HL-60/S4 treated with phorbol 12-myristate 13-acetate at 8.2 ng/mL for 4 days and 3 days (cell line): Measurements from ENCODE around the gene PLA2G15.

Source experiments
- in situ Hi-C: fragments of 300-500 bp; cut with MboI; formaldehyde crosslinking; loops from 2 replicates; pipeline ENCODE4 v1.15.0; 2022; ENCODE audit warnings: low sequenced_read_pairs

The PLA2G15 gene

GRCh38 chr16:68244903-68245853 is at the start of gene PLA2G15:
TSS of gene PLA2G15 (plus strand) at chr16:68245373. CDS start at chr16:68245427, 54 bp downstream.
- in situ Hi-C loops = loop anchor here (10.0 kb wide), 1 partner anchor 80 kb away; no protein-coding TSS in a partner anchor

GRCh38 chr16:68197250-68197649 is 47.9 kb upstream of the PLA2G15 start:
- in situ Hi-C loops = no loop called here

- in situ Hi-C loops = no loop called here
Measured at GRCh38 chr16:68200088-68200783, 44.9 kb upstream of the PLA2G15 start.

GRCh38 chr16:68202091-68202519 is 43.1 kb upstream of the PLA2G15 start:
- in situ Hi-C loops = no loop called here

GRCh38 chr16:68206245-68206644 is 38.9 kb upstream of the PLA2G15 start:
- in situ Hi-C loops = no loop called here

- in situ Hi-C loops = no loop called here
Measured at GRCh38 chr16:68214726-68215125, 30.4 kb upstream of the PLA2G15 start.

GRCh38 chr16:68215302-68215701 is 29.9 kb upstream of the PLA2G15 start:
- in situ Hi-C loops = no loop called here

GRCh38 chr16:68216240-68216639 is 28.9 kb upstream of the PLA2G15 start:
- in situ Hi-C loops = no loop called here

GRCh38 chr16:68217506-68217905 is 27.7 kb upstream of the PLA2G15 start:
- in situ Hi-C loops = no loop called here

- in situ Hi-C loops = no loop called here
Measured at GRCh38 chr16:68219725-68220351, 25.3 kb upstream of the PLA2G15 start.

- in situ Hi-C loops = no loop called here
Measured at GRCh38 chr16:68223072-68223471, 22.1 kb upstream of the PLA2G15 start.

- in situ Hi-C loops = no loop called here
Measured at GRCh38 chr16:68226116-68226515, 19.1 kb upstream of the PLA2G15 start.

GRCh38 chr16:68227183-68227793 is 17.9 kb upstream of the PLA2G15 start:
- in situ Hi-C loops = no loop called here

- in situ Hi-C loops = no loop called here
Measured at GRCh38 chr16:68227850-68228553, 17.2 kb upstream of the PLA2G15 start.

GRCh38 chr16:68228652-68229051 is 16.5 kb upstream of the PLA2G15 start:
- in situ Hi-C loops = no loop called here

- in situ Hi-C loops = no loop called here
Measured at GRCh38 chr16:68229431-68230175, 15.6 kb upstream of the PLA2G15 start.

- in situ Hi-C loops = no loop called here
Measured at GRCh38 chr16:68230176-68230571, 15.0 kb upstream of the PLA2G15 start.

GRCh38 chr16:68230956-68231355 is 14.2 kb upstream of the PLA2G15 start:
- in situ Hi-C loops = no loop called here

GRCh38 chr16:68231384-68232136 is 13.6 kb upstream of the PLA2G15 start:
- in situ Hi-C loops = no loop called here
